ENCODE measurements around the gene LARP6. TPM values are rescaled to one million over a fixed set of nuclear protein-coding genes. Genes with fewer than 3 reads are reported as not detected.

LARP6 gene
- total and polyA plus RNA-seq, 2 of the 4 experiments (the other 2 are of a cell fraction), result 36.4 to 135 TPM

DNA sequence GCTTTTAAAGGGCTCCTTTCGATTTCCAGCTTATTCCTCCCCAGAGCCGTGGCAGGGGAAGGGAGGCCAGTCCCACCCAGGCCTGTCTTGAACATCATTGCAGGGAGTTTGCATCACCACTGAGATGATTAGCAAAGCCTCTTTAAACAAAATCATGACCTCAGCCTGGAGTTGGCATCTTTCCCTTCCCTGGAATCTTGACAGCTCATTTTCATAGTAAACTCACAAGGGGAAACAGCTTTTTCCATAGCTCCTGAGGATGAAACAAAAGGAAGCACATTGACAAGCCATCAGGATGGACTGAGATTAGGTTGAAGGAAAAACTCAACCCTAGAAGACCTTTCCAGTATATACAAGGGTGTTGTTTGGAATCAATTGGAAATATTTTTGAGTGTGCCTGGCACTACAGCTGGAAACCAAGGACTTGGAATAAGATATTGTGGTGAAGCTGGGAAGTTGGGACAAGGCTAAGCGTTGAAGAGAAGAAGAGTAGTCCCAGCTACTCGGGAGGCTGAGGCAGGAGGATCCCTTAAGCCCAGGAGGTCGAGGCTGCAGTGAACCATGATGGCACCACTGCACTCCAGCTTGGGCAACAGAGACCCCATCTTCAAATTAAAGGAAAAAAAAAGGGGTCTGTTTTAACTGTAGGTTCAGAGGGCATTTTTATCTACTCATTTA lies 3.1 kb upstream of the LARP6 start (continued):
- peak; percentile 57; the same call in 1 of the 2 replicates for TF ChIP-seq MXI1 (IDR thresholded peaks at IDR 0.05; ENCODE audit: borderline replicate concordance, low read depth, low read length)
- TF ChIP-seq NFE2L2 (IDR thresholded peaks at IDR 0.05; ENCODE audit: low read depth, low read length), result no peak

DNA sequence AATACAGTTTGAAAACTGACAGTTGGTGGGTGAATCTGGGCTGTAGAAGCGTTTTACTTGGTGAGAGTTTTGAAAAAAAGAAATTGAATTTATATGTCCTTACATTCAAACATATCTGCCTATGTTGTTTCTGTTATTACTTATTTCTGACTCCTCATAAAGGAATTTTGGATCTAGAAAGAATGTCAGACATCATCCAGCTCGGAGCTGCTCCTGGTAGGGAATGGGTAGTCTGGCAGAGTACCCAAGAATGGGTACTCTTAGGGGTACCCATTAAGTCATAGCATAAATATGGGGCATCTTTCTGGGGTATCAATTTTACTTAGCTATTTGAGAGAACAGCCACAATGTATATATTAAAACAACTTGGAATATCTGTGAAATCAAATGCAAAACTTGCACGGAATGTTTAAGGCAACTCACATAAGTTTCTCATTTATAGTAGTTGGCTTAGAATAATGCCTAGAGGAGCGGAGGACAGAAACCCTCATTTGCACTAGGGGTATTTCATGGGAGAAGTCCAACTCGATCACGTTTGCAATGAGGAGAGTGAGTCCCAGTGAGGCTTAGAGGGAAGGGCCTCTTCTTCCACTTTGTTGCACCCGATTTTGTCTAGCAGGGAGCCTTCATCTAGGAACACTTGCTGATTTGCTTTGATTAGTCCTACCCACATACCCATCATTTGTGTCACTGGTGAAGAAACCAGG lies 2.4 kb upstream of the LARP6 start:
- DNase-seq, result peak; percentile 56
- H3K27ac ChIP-seq (ENCODE audit: insufficient read depth, low read length), result peak overlapping the region; percentile 94
- in situ Hi-C loops (cut with MboI; ENCODE audit: low sequenced_read_pairs), result no loop called here
- H4K5ac ChIP-seq (ENCODE audit: low read depth, low read length), result peak overlapping the region; percentile 37
- H3K4me2 ChIP-seq (ENCODE audit: low read depth, low read length), result peak overlapping the region; percentile 85
- H3K4ac ChIP-seq (ENCODE audit: low read depth, low read length), result peak overlapping the region; percentile 92
- H4K91ac ChIP-seq (ENCODE audit: insufficient read depth, low read depth, low read length), result peak overlapping the region; percentile 84
- H2BK5ac ChIP-seq (ENCODE audit: low read depth, low read length, poor library complexity, severe bottlenecking), result peak overlapping the region; percentile 85
- POLR2A ChIA-PET (ENCODE audit: unreplicated experiment), result no interaction called here
- ATAC-seq (ENCODE audit: low read depth), result no peak
- peaks cover 10 to 36% of the 10 kb centered on the region in 2 experiments; a peak in 3 of 4 replicates for H3K79me1 ChIP-seq (ENCODE audit: low read depth in 1 of 2, low read length in 2 of 2)
- peak overlapping the region; percentile 83; the same call in 2 of the 3 replicates for H2BK15ac ChIP-seq (ENCODE audit: low read depth, low read length)
- intact Hi-C loops (cut with micrococcal nuclease), result loop anchor here (2.0 kb wide), 1 partner anchor 32 kb away; no protein-coding TSS in a partner anchor
- H3K18ac ChIP-seq (ENCODE audit: low read depth, low read length), result peak overlapping the region; percentile 83
- H3K56ac ChIP-seq (ENCODE audit: extremely low read depth, insufficient read depth, low read length), result peak overlapping the region; percentile 85
- H3K23ac ChIP-seq (ENCODE audit: low read depth, low read length), result peak overlapping the region; percentile 80
- peak overlapping the region; percentile 68 for H2AK9ac ChIP-seq (replicated peaks; ENCODE audit: low read depth, low read length, poor library complexity)
- peaks cover 23% of the 10 kb centered on the region for H3K4me1 ChIP-seq (ENCODE audit: control insufficient read depth, insufficient read depth, low read length)
- no TSS peak for BruUV-seq (replicated peaks)
- dilution Hi-C loops (cut with HindIII; ENCODE audit: low sequenced_read_pairs, unreplicated experiment), result no loop called here
- H4K8ac ChIP-seq (ENCODE audit: low read depth in 2 of 2, low read length in 2 of 2), result peak overlapping the region; percentile 16 to 83
- peaks cover 5% of the 10 kb centered on the region for H3K36me3 ChIP-seq (ENCODE audit: control insufficient read depth, insufficient read depth, low read length)
- peak overlapping the region; percentile 27; the same call in 1 of the 2 replicates for H3K4me3 ChIP-seq (ENCODE audit: insufficient read depth, low read depth, low read length)
- peak overlapping the region; percentile 36 for H2AFZ ChIP-seq (replicated peaks; ENCODE audit: low read length, poor library complexity)
- peak overlapping the region; percentile 91 for H2BK120ac ChIP-seq (ENCODE audit: low read depth, low read length)
- no peaks in the 10 kb centered on the region for H3K9me3 ChIP-seq (ENCODE audit: control insufficient read depth, insufficient read depth, low read length)
- H4K20me1 ChIP-seq (ENCODE audit: insufficient read depth, low read length), result peaks cover 22% of the 10 kb centered on the region
- peak overlapping the region; percentile 95 for H2BK20ac ChIP-seq (ENCODE audit: low read depth, low read length)
- CTCF ChIA-PET, result interaction anchor here (1.6 to 2.1 kb wide), 2 partner anchors 19 to 31 kb away, joined by 6 to 12 read pairs; no protein-coding TSS in a partner anchor
- peak overlapping the region; percentile 69; the same call in 1 of the 2 replicates for H2AK5ac ChIP-seq (ENCODE audit: low read depth, low read length)
- WGBS, 2 experiments (ENCODE audit: extremely low coverage in 2 of 2, insufficient read length in 1 of 2), result no CpG with 5 or more reads among the region's 7 CpGs
- TF ChIP-seq MAZ (IDR thresholded peaks at IDR 0.05; ENCODE audit: borderline replicate concordance, low read depth, low read length) (no peak), BHLHE40 (IDR thresholded peaks at IDR 0.05; ENCODE audit: low read depth, low read length) (peak; percentile 35)
- H3K9me1 ChIP-seq (ENCODE audit: insufficient read depth, low read length), result peaks cover 12% of the 10 kb centered on the region
- peak overlapping the region; percentile 58 for H3K9ac ChIP-seq (ENCODE audit: low read depth, low read length)
- H3K14ac ChIP-seq (replicated peaks; ENCODE audit: low read depth, low read length), result peak overlapping the region; percentile 75
- H3K27me3 ChIP-seq (ENCODE audit: control insufficient read depth, insufficient read depth, low read length), result no peaks in the 10 kb centered on the region

All from IMR-90 (cell line).